Activated CD8-positive, alpha-beta T cell treated with anti-CD3 and anti-CD28 coated beads for 36 hours (primary cell): ENCODE data around the gene CTBP1. TPM values are rescaled to one million over a fixed set of nuclear protein-coding genes. Genes with fewer than 3 reads are reported as not detected.
A peak's percentile ranks its signal among the peaks of the same experiment; 100 is the strongest.

Experiments
- ATAC-seq: fragments of 200-7000 bp; cut with Tn5 transposase; one replicate; pipeline ENCODE4 v1.10.0; 2021; ENCODE audit warnings: mild to moderate bottlenecking, moderate library complexity
- CTCF ChIA-PET: fragments of 350-600 bp; sonication (Branson Sonifier 250); formaldehyde crosslinking; loops from one replicate; lab custom pipeline; 2021; ENCODE audit warnings: antibody characterized with exemption; lab: Charles Lee
- POLR2A ChIA-PET: fragments of 350-600 bp; sonication (Branson Sonifier 250); formaldehyde crosslinking; loops from one replicate; lab custom pipeline; 2021; ENCODE audit warnings: antibody characterized with exemption; lab: Charles Lee
- DNase-seq: peaks from one replicate; pipeline ENCODE4 v3.0.0-alpha.2; 2020
- H3K27ac Mint-ChIP-seq: one replicate; pipeline ENCODE4 v1.8.0; 2021; ENCODE audit warnings: mild to moderate bottlenecking, mixed read lengths
- H3K27me3 Mint-ChIP-seq: one replicate; pipeline ENCODE4 v1.8.0; 2021; ENCODE audit warnings: mixed read lengths
- H3K36me3 Mint-ChIP-seq: one replicate; pipeline ENCODE4 v1.8.0; 2021; ENCODE audit warnings: low read depth, mixed read lengths
- H3K4me1 Mint-ChIP-seq: one replicate; pipeline ENCODE4 v1.8.0; 2021; ENCODE audit warnings: low read depth, mixed read lengths
- H3K4me3 Mint-ChIP-seq: one replicate; pipeline ENCODE4 v1.8.0; 2021; ENCODE audit warnings: mild to moderate bottlenecking, moderate library complexity, mixed read lengths
- H3K9me3 Mint-ChIP-seq: one replicate; pipeline ENCODE4 v1.8.0; 2021; ENCODE audit warnings: mixed read lengths
- intact Hi-C: fragments of 100-400 bp; cut with micrococcal nuclease; formaldehyde crosslinking; loops from one replicate; pipeline ENCODE4 v1.10.0; 2022
- total RNA-seq, 2 experiments: library from RNA; stranded (reverse); gene quantifications; one replicate each; pipeline ENCODE4 v1.2.3, GENCODE V29; 2021
- TF ChIP-seq, protein P1 (sequence below): fragments of 200-600 bp; IDR thresholded peaks from one replicate; pipeline ENCODE4 v1.8.0; 2022; ENCODE audit warnings: antibody characterized with exemption, mild to moderate bottlenecking

The CTBP1 gene
- total RNA-seq, 2 experiments from 2014 or later: 136 TPM

DNA sequence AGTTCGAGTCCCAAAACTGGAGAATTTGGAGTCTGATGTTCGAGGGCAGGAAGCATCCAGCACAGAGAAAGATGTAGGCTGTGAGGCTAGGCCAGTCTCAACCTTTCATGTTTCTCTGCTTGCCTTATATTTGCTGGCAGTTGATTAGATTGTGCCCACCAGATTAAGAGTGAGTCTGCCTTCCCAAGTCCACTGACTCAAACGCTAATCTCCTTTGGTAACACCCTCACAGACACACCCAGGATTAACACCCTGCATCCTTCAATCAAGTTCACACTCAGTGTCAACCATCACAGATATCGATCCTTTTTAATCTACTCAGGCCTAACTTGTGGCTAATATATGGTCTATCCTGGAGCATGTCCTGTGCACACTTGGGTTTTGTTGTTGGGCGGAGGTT lies 22.8 kb upstream of the CTBP1 start:
- CTCF ChIA-PET: interaction anchor here (5.0 kb wide), 1 partner anchor 17 kb away, joined by 57 read pairs; the partner anchor contains the start of gene MAEA
- peaks cover 11% of the 10 kb centered on the region for H3K9me3 Mint-ChIP-seq

DNA sequence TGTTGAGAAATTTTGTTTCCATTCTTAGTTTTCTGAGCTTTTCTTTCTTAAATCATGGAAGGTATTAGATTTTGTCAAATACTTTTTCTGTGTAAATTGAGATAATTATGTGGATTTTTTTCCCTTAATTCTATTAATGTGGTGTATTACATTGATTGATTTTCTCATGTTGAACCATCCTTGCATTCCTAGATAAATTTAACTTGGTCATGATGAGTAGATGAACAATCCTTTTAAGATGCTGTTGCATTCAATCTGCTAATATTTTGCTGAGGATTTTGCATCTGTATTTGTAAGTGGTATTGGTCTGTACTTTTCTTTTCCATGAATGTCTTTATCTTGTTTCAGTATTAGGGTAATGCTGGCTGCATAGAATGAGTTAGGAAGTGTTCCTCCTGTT lies 20.3 kb upstream of the CTBP1 start:
- DNase-seq: no peak
- Mint-ChIP-seq H3K36me3 (peaks cover 7% of the 10 kb centered on the region), H3K27me3 (no peaks in the 10 kb centered on the region), H3K4me1 (peaks cover 20% of the 10 kb centered on the region), H3K27ac (no peak overlapping the region), H3K4me3 (no peak overlapping the region), H3K9me3 (peaks cover 11% of the 10 kb centered on the region)
- intact Hi-C loops: no loop called here
- TF ChIP-seq, protein P1, sequence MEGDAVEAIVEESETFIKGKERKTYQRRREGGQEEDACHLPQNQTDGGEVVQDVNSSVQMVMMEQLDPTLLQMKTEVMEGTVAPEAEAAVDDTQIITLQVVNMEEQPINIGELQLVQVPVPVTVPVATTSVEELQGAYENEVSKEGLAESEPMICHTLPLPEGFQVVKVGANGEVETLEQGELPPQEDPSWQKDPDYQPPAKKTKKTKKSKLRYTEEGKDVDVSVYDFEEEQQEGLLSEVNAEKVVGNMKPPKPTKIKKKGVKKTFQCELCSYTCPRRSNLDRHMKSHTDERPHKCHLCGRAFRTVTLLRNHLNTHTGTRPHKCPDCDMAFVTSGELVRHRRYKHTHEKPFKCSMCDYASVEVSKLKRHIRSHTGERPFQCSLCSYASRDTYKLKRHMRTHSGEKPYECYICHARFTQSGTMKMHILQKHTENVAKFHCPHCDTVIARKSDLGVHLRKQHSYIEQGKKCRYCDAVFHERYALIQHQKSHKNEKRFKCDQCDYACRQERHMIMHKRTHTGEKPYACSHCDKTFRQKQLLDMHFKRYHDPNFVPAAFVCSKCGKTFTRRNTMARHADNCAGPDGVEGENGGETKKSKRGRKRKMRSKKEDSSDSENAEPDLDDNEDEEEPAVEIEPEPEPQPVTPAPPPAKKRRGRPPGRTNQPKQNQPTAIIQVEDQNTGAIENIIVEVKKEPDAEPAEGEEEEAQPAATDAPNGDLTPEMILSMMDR: no peak
- CTCF ChIA-PET: interaction anchor here (1.3 to 5.0 kb wide), 14 partner anchors 9 to 196 kb away, joined by 3 to 57 read pairs (median 12); partner anchors contain the start of genes CTBP1 and MAEA
- no peak for ATAC-seq
- POLR2A ChIA-PET: interaction anchor here (1.1 to 6.8 kb wide), 3 partner anchors 9 to 106 kb away, joined by 3 to 47 read pairs (median 6); partner anchors contain the start of gene CTBP1

More for the DNA sequence above, 22.8 kb upstream of the CTBP1 start:
- peaks cover 13% of the 10 kb centered on the region for H3K4me1 Mint-ChIP-seq
- TF ChIP-seq, protein P1: no peak
- DNase-seq (no peak), ATAC-seq (no peak)
- H3K27me3 Mint-ChIP-seq: no peaks in the 10 kb centered on the region
- no peaks in the 10 kb centered on the region for H3K36me3 Mint-ChIP-seq
- intact Hi-C loops: no loop called here
- POLR2A ChIA-PET: no interaction called here
- H3K27ac Mint-ChIP-seq: no peak overlapping the region
- no peak overlapping the region for H3K4me3 Mint-ChIP-seq

DNA sequence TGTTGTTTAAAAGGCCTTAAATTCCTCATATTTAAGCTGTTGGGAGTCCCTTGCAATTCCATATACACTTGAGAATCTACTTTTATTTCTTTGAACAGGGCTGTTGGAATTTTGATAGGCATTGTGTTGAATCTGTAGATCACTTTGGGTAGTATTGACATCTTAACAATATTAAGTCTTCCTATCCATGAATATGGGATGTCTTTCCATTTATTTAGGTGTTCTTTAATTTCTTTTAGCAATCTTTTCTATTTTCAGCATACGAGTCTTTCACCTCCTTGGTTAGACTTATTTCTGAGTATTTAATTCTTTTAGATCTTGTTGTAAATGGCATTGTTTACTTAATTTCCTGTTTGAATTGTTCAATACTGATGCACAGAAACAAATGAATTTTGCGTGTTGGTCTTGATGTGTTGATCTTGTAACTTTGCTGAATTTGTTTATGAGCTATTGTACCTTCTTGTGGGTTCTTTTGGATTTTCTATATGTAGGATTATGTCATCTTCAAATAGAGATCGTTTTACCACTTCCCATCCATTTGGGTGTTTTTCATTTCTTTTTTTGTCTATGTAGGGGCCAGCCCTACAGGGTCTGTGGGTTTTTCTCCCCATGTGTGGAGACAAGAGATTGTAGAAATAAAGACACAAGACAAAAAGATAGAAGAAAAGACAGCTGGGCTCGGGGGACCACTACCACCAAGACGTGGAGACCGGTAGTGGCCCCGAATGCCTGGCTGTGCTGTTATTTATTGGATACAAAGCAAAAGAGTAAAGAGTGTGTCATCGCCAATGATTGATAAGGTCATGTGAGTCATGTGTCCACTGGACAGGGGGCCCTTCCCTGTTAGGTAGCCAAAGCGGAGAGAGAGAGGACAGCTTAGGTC lies 18.2 kb upstream of the CTBP1 start:
- Mint-ChIP-seq H3K4me1 (peaks cover 20% of the 10 kb centered on the region), H3K4me3 (peak overlapping the region; percentile 64), H3K9me3 (peaks cover 11% of the 10 kb centered on the region), H3K27me3 (no peaks in the 10 kb centered on the region), H3K27ac (peak overlapping the region; percentile 93), H3K36me3 (peaks cover 7% of the 10 kb centered on the region)
- POLR2A ChIA-PET: interaction anchor here (1.1 to 6.8 kb wide), 4 partner anchors 9 to 63 kb away, joined by 3 to 47 read pairs (median 4); partner anchors contain the start of gene CTBP1
- DNase-seq (no peak), ATAC-seq (peak; percentile 82)
- CTCF ChIA-PET: interaction anchor here (0.7 to 5.0 kb wide), 24 partner anchors 10 to 363 kb away, joined by 3 to 57 read pairs (median 6); partner anchors contain the start of genes CTBP1 and MAEA
- intact Hi-C loops: no loop called here
- TF ChIP-seq, protein P1: no peak

DNA sequence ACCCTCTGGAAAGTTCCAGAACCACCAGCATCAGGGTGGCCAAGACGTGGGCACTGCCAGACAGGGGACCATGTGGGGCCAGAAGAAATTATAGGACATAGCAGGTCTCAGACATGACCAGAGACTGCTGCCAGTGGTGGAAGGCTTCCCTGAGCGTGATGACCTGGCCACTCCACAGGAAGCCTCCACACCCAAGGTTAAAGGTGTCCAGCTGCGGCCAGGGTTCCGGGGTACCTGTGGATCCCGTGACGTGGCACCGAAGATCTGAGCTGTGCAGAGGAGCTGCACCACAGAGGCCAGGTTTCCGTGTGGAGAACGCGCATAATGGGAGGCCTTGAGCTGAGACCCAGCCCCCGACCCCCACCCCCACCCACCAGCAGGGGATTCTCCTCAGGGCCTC lies 16.4 kb upstream of the CTBP1 start:
- POLR2A ChIA-PET: interaction anchor here (1.0 to 6.8 kb wide), 3 partner anchors 10 to 17 kb away, joined by 3 to 47 read pairs (median 5); partner anchors contain the start of gene CTBP1
- Mint-ChIP-seq H3K9me3 (peaks cover 8% of the 10 kb centered on the region), H3K4me3 (no peak overlapping the region), H3K4me1 (peaks cover 23% of the 10 kb centered on the region), H3K27ac (no peak overlapping the region), H3K27me3 (no peaks in the 10 kb centered on the region), H3K36me3 (peaks cover 7% of the 10 kb centered on the region)
- no peak for ATAC-seq
- intact Hi-C loops: no loop called here
- TF ChIP-seq, protein P1: no peak
- DNase-seq: no peak
- CTCF ChIA-PET: interaction anchor here (1.1 to 4.2 kb wide), 4 partner anchors 8 to 134 kb away, joined by 4 to 43 read pairs (median 22); no protein-coding TSS in a partner anchor
